ENCODE measurements around the gene TRIM47.
A peak's percentile ranks its signal among the peaks of the same experiment; 100 is the strongest.
"Not testable (repeated sequence)": the region's sequence is repeated elsewhere in the genome, so short reads cannot be mapped to it uniquely, and the experiment has no call there.

Gene TRIM47

GRCh38 chr17:75864448-75864871, 13.9 kb downstream of the TRIM47 start:
- no peaks in the 10 kb centered on the region for H3K27me3 ChIP-seq (ENCODE audit: control insufficient read depth, insufficient read depth, low read length)
- H3K36me3 ChIP-seq (ENCODE audit: control insufficient read depth, insufficient read depth, low read length): no peaks in the 10 kb centered on the region
- H3K4me3 ChIP-seq (ENCODE audit: low read depth, low read length): no peak overlapping the region
- no peak overlapping the region for H3K27ac ChIP-seq (ENCODE audit: low read depth, low read length)
- no peaks in the 10 kb centered on the region for H3K9me3 ChIP-seq (ENCODE audit: control insufficient read depth, insufficient read depth, low read length)
- no peak overlapping the region for H3K9ac ChIP-seq (ENCODE audit: low read depth, low read length)
- H3K4me1 ChIP-seq (ENCODE audit: control insufficient read depth, insufficient read depth, low read length): no peaks in the 10 kb centered on the region

DNA sequence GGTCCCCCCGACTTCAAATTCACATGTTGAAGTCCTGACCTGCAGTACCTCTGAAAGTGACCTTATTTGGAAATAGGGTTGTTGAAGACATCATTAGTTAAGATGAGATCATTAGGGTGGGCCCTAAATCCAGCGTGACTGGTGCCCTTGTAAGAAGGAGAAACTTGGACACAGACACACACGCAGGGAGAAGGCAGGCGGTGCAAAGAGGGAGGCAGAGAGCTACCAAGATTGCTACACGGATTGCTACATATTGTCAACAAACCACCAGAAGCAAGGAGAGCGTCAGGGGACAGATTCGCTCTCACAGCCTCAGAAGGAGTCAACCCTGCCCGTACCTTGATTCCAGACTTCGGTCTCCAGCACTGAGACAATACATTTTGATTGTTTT, 16.5 kb downstream of the TRIM47 start:
- Histone ChIP-seq H3K27ac (ENCODE audit: low read depth, low read length) (no peak overlapping the region), H3K4me3 (ENCODE audit: low read depth, low read length) (no peak overlapping the region), H3K36me3 (ENCODE audit: control insufficient read depth, insufficient read depth, low read length) (no peaks in the 10 kb centered on the region), H3K9me3 (ENCODE audit: control insufficient read depth, insufficient read depth, low read length) (no peaks in the 10 kb centered on the region), H3K27me3 (ENCODE audit: control insufficient read depth, insufficient read depth, low read length) (no peaks in the 10 kb centered on the region), H3K9ac (ENCODE audit: low read depth, low read length) (no peak overlapping the region), H3K4me1 (ENCODE audit: control insufficient read depth, insufficient read depth, low read length) (no peaks in the 10 kb centered on the region)

DNA sequence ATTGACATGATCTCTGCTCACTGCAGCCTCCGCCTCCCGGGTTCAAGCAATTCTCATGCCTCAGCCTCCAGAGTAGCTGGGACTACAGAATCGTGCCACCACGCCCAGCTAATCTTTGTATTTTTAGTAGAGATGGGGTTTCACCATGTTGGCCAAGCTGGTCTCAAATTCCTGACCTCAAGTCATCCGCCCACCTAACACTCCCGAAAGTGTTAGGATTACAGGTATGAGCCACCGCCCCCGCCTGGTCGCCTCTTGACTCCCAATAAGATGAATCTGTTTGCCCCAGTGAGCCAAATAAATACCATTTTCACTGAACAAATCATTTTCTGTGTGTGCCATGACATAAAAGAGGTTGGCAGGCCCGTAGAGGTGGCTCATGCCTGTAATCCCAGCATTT, 19.0 kb downstream of the TRIM47 start:
- not testable (repeated sequence) for H3K27me3 ChIP-seq (ENCODE audit: control insufficient read depth, insufficient read depth, low read length); H3K9me3 ChIP-seq (ENCODE audit: control insufficient read depth, insufficient read depth, low read length); H3K36me3 ChIP-seq (ENCODE audit: control insufficient read depth, insufficient read depth, low read length); H3K4me1 ChIP-seq (ENCODE audit: control insufficient read depth, insufficient read depth, low read length); H3K9ac ChIP-seq (ENCODE audit: low read depth, low read length); H3K4me3 ChIP-seq (ENCODE audit: low read depth, low read length); H3K27ac ChIP-seq (ENCODE audit: low read depth, low read length)

GRCh38 chr17:75856062-75856756, 22.2 kb downstream of the TRIM47 start:
- H3K9me3 ChIP-seq (ENCODE audit: control insufficient read depth, insufficient read depth, low read length): no peaks in the 10 kb centered on the region
- peaks cover 7% of the 10 kb centered on the region for H3K36me3 ChIP-seq (ENCODE audit: control insufficient read depth, insufficient read depth, low read length)
- no peaks in the 10 kb centered on the region for H3K27me3 ChIP-seq (ENCODE audit: control insufficient read depth, insufficient read depth, low read length)
- H3K9ac ChIP-seq (ENCODE audit: low read depth, low read length): peak overlapping the region; percentile 84
- peak overlapping the region; percentile 84 for H3K4me3 ChIP-seq (ENCODE audit: low read depth, low read length)
- H3K27ac ChIP-seq (ENCODE audit: low read depth, low read length): peak overlapping the region; percentile 100
- H3K4me1 ChIP-seq (ENCODE audit: control insufficient read depth, insufficient read depth, low read length): peaks cover 11% of the 10 kb centered on the region

- peaks cover 11% of the 10 kb centered on the region for H3K4me1 ChIP-seq (ENCODE audit: control insufficient read depth, insufficient read depth, low read length)
- peak within 1 kb of the TSS; percentile 84 for H3K9ac ChIP-seq (ENCODE audit: low read depth, low read length)
- peaks cover 14% of the 10 kb centered on the region for H3K36me3 ChIP-seq (ENCODE audit: control insufficient read depth, insufficient read depth, low read length)
- H3K27ac ChIP-seq (ENCODE audit: low read depth, low read length): peak within 1 kb of the TSS; percentile 100
- peak within 1 kb of the TSS; percentile 84 for H3K4me3 ChIP-seq (ENCODE audit: low read depth, low read length)
- no peaks in the 10 kb centered on the region for H3K9me3 ChIP-seq (ENCODE audit: control insufficient read depth, insufficient read depth, low read length)
- no peaks in the 10 kb centered on the region for H3K27me3 ChIP-seq (ENCODE audit: control insufficient read depth, insufficient read depth, low read length)
Observed at GRCh38 chr17:75855310-75856061, 22.9 kb downstream of the TRIM47 start, which contains the start of gene WBP2. Gene WBP2 (minus strand): TSS chr17:75855335. CDS start chr17:75855297, 38 bp downstream.

DNA sequence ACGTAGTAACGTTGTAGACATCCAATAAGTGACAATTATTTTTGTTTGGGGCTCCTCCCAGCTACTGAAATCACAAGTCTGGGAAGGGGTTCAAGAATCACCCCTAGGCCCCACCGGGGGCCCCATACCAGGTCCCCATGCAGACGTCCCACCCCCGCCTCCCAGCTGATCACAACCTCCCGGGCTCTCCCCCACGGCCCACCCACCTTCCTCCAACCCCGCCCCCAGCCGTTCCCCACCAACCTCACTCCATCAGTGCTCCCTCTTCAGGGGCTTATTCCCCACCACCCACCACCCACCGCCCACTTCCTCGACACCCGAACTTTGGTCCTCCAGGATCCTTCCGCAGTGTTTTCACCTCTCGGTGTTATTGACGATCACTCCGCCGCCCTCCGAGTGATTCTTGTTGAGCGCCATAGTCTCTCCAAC, 23.5 kb downstream of the TRIM47 start:
- H3K9ac ChIP-seq (ENCODE audit: low read depth, low read length): 0 out of 2 replicates have a peak overlapping the region, but pooled peaks have one; percentile 20
- no peaks in the 10 kb centered on the region for H3K9me3 ChIP-seq (ENCODE audit: control insufficient read depth, insufficient read depth, low read length)
- H3K4me1 ChIP-seq (ENCODE audit: control insufficient read depth, insufficient read depth, low read length): peaks cover 11% of the 10 kb centered on the region
- H3K36me3 ChIP-seq (ENCODE audit: control insufficient read depth, insufficient read depth, low read length): peaks cover 17% of the 10 kb centered on the region
- peak overlapping the region; percentile 78 for H3K27ac ChIP-seq (ENCODE audit: low read depth, low read length)
- H3K27me3 ChIP-seq (ENCODE audit: control insufficient read depth, insufficient read depth, low read length): no peaks in the 10 kb centered on the region
- H3K4me3 ChIP-seq (ENCODE audit: low read depth, low read length): peak overlapping the region; percentile 74

- H3K9me3 ChIP-seq (ENCODE audit: control insufficient read depth, insufficient read depth, low read length): no peaks in the 10 kb centered on the region
- H3K4me3 ChIP-seq (ENCODE audit: low read depth, low read length): peak overlapping the region; percentile 74
- peaks cover 24% of the 10 kb centered on the region for H3K36me3 ChIP-seq (ENCODE audit: control insufficient read depth, insufficient read depth, low read length)
- peak overlapping the region; percentile 78 for H3K27ac ChIP-seq (ENCODE audit: low read depth, low read length)
- H3K9ac ChIP-seq (ENCODE audit: low read depth, low read length): 0 out of 2 replicates have a peak overlapping the region, but pooled peaks have one; percentile 20
- no peaks in the 10 kb centered on the region for H3K27me3 ChIP-seq (ENCODE audit: control insufficient read depth, insufficient read depth, low read length)
- peaks cover 11% of the 10 kb centered on the region for H3K4me1 ChIP-seq (ENCODE audit: control insufficient read depth, insufficient read depth, low read length)
Observed at GRCh38 chr17:75854101-75854748, 24.2 kb downstream of the TRIM47 start.

- no peak overlapping the region for H3K9ac ChIP-seq (ENCODE audit: low read depth, low read length)
- peaks cover 11% of the 10 kb centered on the region for H3K4me1 ChIP-seq (ENCODE audit: control insufficient read depth, insufficient read depth, low read length)
- H3K9me3 ChIP-seq (ENCODE audit: control insufficient read depth, insufficient read depth, low read length): no peaks in the 10 kb centered on the region
- no peaks in the 10 kb centered on the region for H3K27me3 ChIP-seq (ENCODE audit: control insufficient read depth, insufficient read depth, low read length)
- H3K27ac ChIP-seq (ENCODE audit: low read depth, low read length): peak overlapping the region; percentile 26
- peaks cover 27% of the 10 kb centered on the region for H3K36me3 ChIP-seq (ENCODE audit: control insufficient read depth, insufficient read depth, low read length)
- no peak overlapping the region for H3K4me3 ChIP-seq (ENCODE audit: low read depth, low read length)
Observed at GRCh38 chr17:75853433-75853832, 24.9 kb downstream of the TRIM47 start.

GRCh38 chr17:75851693-75851991, 26.7 kb downstream of the TRIM47 start:
- Histone ChIP-seq H3K4me1 (ENCODE audit: control insufficient read depth, insufficient read depth, low read length) (peaks cover 11% of the 10 kb centered on the region), H3K36me3 (ENCODE audit: control insufficient read depth, insufficient read depth, low read length) (peaks cover 45% of the 10 kb centered on the region)
- not testable (repeated sequence) for H3K4me3 ChIP-seq (ENCODE audit: low read depth, low read length); H3K27ac ChIP-seq (ENCODE audit: low read depth, low read length); H3K9me3 ChIP-seq (ENCODE audit: control insufficient read depth, insufficient read depth, low read length); H3K9ac ChIP-seq (ENCODE audit: low read depth, low read length); H3K27me3 ChIP-seq (ENCODE audit: control insufficient read depth, insufficient read depth, low read length)

GRCh38 chr17:75850928-75851692, 27.3 kb downstream of the TRIM47 start:
- Histone ChIP-seq H3K27me3 (ENCODE audit: control insufficient read depth, insufficient read depth, low read length) (no peaks in the 10 kb centered on the region), H3K9me3 (ENCODE audit: control insufficient read depth, insufficient read depth, low read length) (no peaks in the 10 kb centered on the region), H3K9ac (ENCODE audit: low read depth, low read length) (no peak overlapping the region), H3K27ac (ENCODE audit: low read depth, low read length) (no peak overlapping the region), H3K4me3 (ENCODE audit: low read depth, low read length) (no peak overlapping the region), H3K4me1 (ENCODE audit: control insufficient read depth, insufficient read depth, low read length) (peaks cover 8% of the 10 kb centered on the region), H3K36me3 (ENCODE audit: control insufficient read depth, insufficient read depth, low read length) (peaks cover 49% of the 10 kb centered on the region)
